Adrenal gland (tissue), 5 donors: Measurements from ENCODE around the gene C1QTNF7.

Experiments used
- CTCF ChIP-seq, 6 experiments: fragments of 450-650 bp in 4 of 6; fragments of 200-600 bp in 2 of 6; sonication (generic) in 1 of 6; IDR thresholded peaks; 1 replicate in 5 of 6; 2 replicates in 1 of 6; pipeline versions ENCODE4 v1.5.1 to v1.8.0; 2016 to 2021; ENCODE audit warnings: antibody characterized with exemption in 6 of 6, mild to moderate bottlenecking in 2 of 6, moderate library complexity in 1 of 6
- POLR2A ChIP-seq, 2 donors: fragments of 450-650 bp; IDR thresholded peaks; one replicate each; pipeline ENCODE4 v1.6.1; 2017; ENCODE audit warnings: antibody characterized with exemption in 2 of 2, mild to moderate bottlenecking in 2 of 2, moderate library complexity in 1 of 2
- donor health status: DM: no; HTN: no; CAD: no.

- TF ChIP-seq CTCF (IDR thresholded peaks at IDR 0.05) = no peak
- no peak for TF ChIP-seq POLR2A (IDR thresholded peaks at IDR 0.05)
Measured at GRCh38 chr4:15488658-15489470, 61.0 kb downstream of the C1QTNF7 start.
